ENCODE results near the gene UTP11. TPM values are rescaled to one million over a fixed set of nuclear protein-coding genes. Genes with fewer than 3 reads are reported as not detected.

The UTP11 gene
- polyA plus RNA-seq, 1 donor from 2014 or later = 144 TPM

DNA sequence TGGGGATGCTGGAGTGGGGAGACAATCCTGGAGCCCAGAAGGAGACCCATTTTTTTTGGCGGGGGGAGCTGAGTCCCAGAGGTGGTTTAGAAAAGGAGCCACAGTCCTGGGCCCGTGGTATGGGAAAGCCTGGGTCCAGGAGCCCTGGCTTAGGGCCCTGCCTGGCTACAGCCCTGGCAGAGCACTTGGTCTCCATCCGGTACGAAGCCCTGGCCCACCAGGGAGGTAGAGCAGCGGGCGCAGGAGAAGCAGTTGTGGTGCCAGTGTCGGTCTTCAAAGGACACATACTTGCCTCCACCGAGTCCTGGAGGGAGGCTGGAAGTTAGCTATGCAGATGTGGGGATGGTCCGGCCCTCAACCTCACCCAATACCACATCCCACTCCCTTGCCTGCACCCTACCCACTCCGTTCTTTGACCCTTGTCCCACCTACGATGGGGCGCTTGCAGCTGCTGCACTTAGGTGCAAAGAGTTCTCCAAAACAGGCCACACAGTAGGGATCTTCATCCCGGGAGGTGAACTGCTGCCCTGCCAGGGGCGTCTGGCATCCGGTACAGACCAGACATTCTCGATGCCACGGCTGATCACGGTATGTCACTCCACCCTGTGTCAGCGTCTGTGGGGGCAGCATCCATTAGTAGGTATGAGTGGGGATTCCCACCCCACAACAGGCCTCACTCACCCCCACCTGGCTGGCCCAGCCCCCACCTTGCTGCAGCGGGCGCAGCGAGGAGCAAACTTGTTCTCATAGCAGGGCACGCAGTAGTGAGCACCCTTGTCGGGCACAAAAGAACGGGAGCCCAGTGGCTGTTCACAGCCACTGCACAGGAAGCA is 15.1 kb upstream of the UTP11 start:
- Histone ChIP-seq H3K9ac (ENCODE audit: low read length) (no peak overlapping the region), H3K36me3 (ENCODE audit: insufficient read depth, low read length) (no peaks in the 10 kb centered on the region), H3K4me2 (ENCODE audit: low read length) (no peak overlapping the region), H3K4me3 (ENCODE audit: low read length) (no peak overlapping the region), H3K9me3 (ENCODE audit: low read length) (no peaks in the 10 kb centered on the region), H3K79me2 (replicated peaks; ENCODE audit: insufficient read depth, low read length) (no peaks in the 10 kb centered on the region), H3K27ac (ENCODE audit: low read length) (no peak overlapping the region), H3K9me2 (ENCODE audit: insufficient read depth, low read length) (no peaks in the 10 kb centered on the region), H4K20me1 (ENCODE audit: insufficient read depth) (no peaks in the 10 kb centered on the region), H3F3A (ENCODE audit: insufficient read depth, low read length, poor library complexity, severe bottlenecking) (no peaks in the 10 kb centered on the region), H2AFZ (ENCODE audit: low read depth, low read length) (no peak overlapping the region), H3K27me3 (ENCODE audit: insufficient read depth, low read depth, low read length) (peaks cover 6% of the 10 kb centered on the region)
- no peak for TF ChIP-seq EZH2 (IDR thresholded peaks at IDR 0.05; ENCODE audit: borderline replicate concordance, insufficient read depth, low read length, poor library complexity, severe bottlenecking)
- TF ChIP-seq EP300 (conservative IDR thresholded peaks at IDR 0.05; ENCODE audit: poor library complexity, severe bottlenecking) = no peak
- TF ChIP-seq SMC3 (conservative IDR thresholded peaks at IDR 0.05; ENCODE audit: poor library complexity) = no peak
- no peak for TF ChIP-seq TAF1 (IDR thresholded peaks at IDR 0.05; ENCODE audit: low read depth)
- no peak for TF ChIP-seq POLR2AphosphoS5 (IDR thresholded peaks at IDR 0.05)

DNA sequence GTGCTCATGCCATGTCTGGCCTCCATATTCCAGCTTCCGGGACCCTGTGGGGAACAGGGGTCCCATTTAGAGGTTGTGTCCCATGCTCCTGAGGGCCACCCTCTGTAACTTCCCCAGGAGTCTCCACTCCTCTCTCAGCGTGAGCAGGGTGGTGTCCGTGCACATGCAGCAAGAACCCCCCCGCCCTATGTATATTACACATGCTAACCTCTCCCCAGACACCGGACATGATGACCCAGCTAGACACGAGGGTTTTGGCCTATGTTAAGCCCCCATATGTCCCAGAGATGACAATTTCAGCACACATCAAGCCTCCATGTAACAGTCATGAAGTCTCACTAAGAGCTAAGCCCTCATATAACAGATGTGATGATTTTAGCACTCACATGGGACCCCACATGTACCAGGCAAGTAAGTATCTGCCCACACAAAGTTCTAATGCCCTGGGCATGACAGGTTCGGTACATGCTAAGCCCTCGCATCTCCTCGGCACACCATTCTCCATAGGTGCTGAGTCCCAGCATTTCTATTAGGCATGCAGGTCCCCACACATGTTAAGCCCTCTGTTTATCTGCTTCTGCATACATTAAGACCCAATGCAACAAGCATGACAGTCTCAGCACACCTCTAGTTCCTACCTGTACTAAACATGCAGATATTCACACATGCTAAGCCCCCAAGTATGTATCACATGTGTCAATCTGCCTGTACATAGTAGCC is 14.3 kb upstream of the UTP11 start:
- Histone ChIP-seq H3K4me3 (ENCODE audit: low read length) (no peak overlapping the region), H3K4me2 (ENCODE audit: low read length) (no peak overlapping the region), H3K27ac (ENCODE audit: low read length) (no peak overlapping the region), H4K20me1 (ENCODE audit: insufficient read depth) (no peaks in the 10 kb centered on the region), H3K9me3 (ENCODE audit: low read length) (no peaks in the 10 kb centered on the region), H3K9me2 (ENCODE audit: insufficient read depth, low read length) (no peaks in the 10 kb centered on the region), H3K27me3 (ENCODE audit: insufficient read depth, low read depth, low read length) (peaks cover 6% of the 10 kb centered on the region), H3F3A (ENCODE audit: insufficient read depth, low read length, poor library complexity, severe bottlenecking) (no peaks in the 10 kb centered on the region), H2AFZ (ENCODE audit: low read depth, low read length) (no peak overlapping the region), H3K36me3 (ENCODE audit: insufficient read depth, low read length) (no peaks in the 10 kb centered on the region), H3K9ac (ENCODE audit: low read length) (no peak overlapping the region), H3K79me2 (replicated peaks; ENCODE audit: insufficient read depth, low read length) (no peaks in the 10 kb centered on the region)
- TF ChIP-seq EZH2 (IDR thresholded peaks at IDR 0.05; ENCODE audit: borderline replicate concordance, insufficient read depth, low read length, poor library complexity, severe bottlenecking) (no peak), SMC3 (conservative IDR thresholded peaks at IDR 0.05; ENCODE audit: poor library complexity) (no peak), POLR2AphosphoS5 (IDR thresholded peaks at IDR 0.05) (no peak), MXI1 (conservative IDR thresholded peaks at IDR 0.05; ENCODE audit: poor library complexity, severe bottlenecking) (no peak), TAF1 (IDR thresholded peaks at IDR 0.05; ENCODE audit: low read depth) (no peak), RAD21 (conservative IDR thresholded peaks at IDR 0.05) (no peak), EP300 (conservative IDR thresholded peaks at IDR 0.05; ENCODE audit: poor library complexity, severe bottlenecking) (no peak)
- TF ChIP-seq, protein P1, sequence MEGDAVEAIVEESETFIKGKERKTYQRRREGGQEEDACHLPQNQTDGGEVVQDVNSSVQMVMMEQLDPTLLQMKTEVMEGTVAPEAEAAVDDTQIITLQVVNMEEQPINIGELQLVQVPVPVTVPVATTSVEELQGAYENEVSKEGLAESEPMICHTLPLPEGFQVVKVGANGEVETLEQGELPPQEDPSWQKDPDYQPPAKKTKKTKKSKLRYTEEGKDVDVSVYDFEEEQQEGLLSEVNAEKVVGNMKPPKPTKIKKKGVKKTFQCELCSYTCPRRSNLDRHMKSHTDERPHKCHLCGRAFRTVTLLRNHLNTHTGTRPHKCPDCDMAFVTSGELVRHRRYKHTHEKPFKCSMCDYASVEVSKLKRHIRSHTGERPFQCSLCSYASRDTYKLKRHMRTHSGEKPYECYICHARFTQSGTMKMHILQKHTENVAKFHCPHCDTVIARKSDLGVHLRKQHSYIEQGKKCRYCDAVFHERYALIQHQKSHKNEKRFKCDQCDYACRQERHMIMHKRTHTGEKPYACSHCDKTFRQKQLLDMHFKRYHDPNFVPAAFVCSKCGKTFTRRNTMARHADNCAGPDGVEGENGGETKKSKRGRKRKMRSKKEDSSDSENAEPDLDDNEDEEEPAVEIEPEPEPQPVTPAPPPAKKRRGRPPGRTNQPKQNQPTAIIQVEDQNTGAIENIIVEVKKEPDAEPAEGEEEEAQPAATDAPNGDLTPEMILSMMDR (IDR thresholded peaks at IDR 0.05; ENCODE audit: poor library complexity, severe bottlenecking) = no peak
- TF ChIP-seq, protein P2, sequence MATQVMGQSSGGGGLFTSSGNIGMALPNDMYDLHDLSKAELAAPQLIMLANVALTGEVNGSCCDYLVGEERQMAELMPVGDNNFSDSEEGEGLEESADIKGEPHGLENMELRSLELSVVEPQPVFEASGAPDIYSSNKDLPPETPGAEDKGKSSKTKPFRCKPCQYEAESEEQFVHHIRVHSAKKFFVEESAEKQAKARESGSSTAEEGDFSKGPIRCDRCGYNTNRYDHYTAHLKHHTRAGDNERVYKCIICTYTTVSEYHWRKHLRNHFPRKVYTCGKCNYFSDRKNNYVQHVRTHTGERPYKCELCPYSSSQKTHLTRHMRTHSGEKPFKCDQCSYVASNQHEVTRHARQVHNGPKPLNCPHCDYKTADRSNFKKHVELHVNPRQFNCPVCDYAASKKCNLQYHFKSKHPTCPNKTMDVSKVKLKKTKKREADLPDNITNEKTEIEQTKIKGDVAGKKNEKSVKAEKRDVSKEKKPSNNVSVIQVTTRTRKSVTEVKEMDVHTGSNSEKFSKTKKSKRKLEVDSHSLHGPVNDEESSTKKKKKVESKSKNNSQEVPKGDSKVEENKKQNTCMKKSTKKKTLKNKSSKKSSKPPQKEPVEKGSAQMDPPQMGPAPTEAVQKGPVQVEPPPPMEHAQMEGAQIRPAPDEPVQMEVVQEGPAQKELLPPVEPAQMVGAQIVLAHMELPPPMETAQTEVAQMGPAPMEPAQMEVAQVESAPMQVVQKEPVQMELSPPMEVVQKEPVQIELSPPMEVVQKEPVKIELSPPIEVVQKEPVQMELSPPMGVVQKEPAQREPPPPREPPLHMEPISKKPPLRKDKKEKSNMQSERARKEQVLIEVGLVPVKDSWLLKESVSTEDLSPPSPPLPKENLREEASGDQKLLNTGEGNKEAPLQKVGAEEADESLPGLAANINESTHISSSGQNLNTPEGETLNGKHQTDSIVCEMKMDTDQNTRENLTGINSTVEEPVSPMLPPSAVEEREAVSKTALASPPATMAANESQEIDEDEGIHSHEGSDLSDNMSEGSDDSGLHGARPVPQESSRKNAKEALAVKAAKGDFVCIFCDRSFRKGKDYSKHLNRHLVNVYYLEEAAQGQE (IDR thresholded peaks at IDR 0.05; ENCODE audit: borderline replicate concordance) = no peak
